ENCODE results near the gene DIS3L2.

GRCh38 chr2:232287316-232287715, 325.8 kb downstream of the DIS3L2 start:
- no peak for TF ChIP-seq CTCF (conservative IDR thresholded peaks at IDR 0.05; ENCODE audit: low read depth in 2 of 2)
- TF ChIP-seq POLR2AphosphoS5 (IDR thresholded peaks at IDR 0.05; ENCODE audit: low read depth), result no peak
